Upper lobe of left lung (tissue), 4 donors: ENCODE measurements around the gene IFNLR1.

Source experiments
- POLR2A ChIP-seq, 4 donors: fragments of 450-650 bp; IDR thresholded peaks; one replicate each; pipeline ENCODE4 v1.5.1; 2016 to 2017; ENCODE audit warnings: antibody characterized with exemption in 4 of 4, mild to moderate bottlenecking in 2 of 4
- TF ChIP-seq, protein P1 (sequence below), 6 experiments: fragments of 450-650 bp in 4 of 6; fragments of 200-600 bp in 2 of 6; sonication (generic) in 2 of 6; IDR thresholded peaks; one replicate each; pipeline ENCODE4 v1.5.1; 2016 to 2019; ENCODE audit warnings: antibody characterized with exemption in 6 of 6

DNA sequence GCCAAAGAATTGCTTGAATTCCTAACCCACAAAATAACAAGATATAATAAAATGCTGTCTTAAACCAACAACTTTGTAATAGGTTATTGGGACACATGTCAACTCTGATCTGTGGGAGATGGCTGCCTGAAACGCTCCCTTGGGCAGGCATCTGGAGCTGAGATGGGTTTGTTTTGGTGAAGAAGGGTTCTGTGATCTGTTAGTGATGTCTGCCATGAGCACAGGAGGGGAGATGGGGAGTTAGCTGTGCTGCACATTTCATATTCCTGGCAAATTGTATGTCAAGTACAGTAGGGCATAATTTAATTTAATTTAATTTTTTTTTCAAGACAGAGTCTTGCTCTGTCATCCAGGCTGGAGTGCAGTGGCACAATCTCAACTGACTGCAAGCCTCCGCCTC is 34.2 kb upstream of the IFNLR1 start:
- TF ChIP-seq, protein P1, sequence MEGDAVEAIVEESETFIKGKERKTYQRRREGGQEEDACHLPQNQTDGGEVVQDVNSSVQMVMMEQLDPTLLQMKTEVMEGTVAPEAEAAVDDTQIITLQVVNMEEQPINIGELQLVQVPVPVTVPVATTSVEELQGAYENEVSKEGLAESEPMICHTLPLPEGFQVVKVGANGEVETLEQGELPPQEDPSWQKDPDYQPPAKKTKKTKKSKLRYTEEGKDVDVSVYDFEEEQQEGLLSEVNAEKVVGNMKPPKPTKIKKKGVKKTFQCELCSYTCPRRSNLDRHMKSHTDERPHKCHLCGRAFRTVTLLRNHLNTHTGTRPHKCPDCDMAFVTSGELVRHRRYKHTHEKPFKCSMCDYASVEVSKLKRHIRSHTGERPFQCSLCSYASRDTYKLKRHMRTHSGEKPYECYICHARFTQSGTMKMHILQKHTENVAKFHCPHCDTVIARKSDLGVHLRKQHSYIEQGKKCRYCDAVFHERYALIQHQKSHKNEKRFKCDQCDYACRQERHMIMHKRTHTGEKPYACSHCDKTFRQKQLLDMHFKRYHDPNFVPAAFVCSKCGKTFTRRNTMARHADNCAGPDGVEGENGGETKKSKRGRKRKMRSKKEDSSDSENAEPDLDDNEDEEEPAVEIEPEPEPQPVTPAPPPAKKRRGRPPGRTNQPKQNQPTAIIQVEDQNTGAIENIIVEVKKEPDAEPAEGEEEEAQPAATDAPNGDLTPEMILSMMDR (IDR thresholded peaks at IDR 0.05), result no peak
- no peak for TF ChIP-seq POLR2A (IDR thresholded peaks at IDR 0.05)
